ENCODE measurements around the gene GPANK1. TPM values are rescaled to one million over a fixed set of nuclear protein-coding genes. Genes with fewer than 3 reads are reported as not detected.

Gene GPANK1
- total and polyA plus RNA-seq, 2 donors (not counting 1 experiment from before 2014, with no cell fraction given), result 22.6 to 24.3 TPM

DNA sequence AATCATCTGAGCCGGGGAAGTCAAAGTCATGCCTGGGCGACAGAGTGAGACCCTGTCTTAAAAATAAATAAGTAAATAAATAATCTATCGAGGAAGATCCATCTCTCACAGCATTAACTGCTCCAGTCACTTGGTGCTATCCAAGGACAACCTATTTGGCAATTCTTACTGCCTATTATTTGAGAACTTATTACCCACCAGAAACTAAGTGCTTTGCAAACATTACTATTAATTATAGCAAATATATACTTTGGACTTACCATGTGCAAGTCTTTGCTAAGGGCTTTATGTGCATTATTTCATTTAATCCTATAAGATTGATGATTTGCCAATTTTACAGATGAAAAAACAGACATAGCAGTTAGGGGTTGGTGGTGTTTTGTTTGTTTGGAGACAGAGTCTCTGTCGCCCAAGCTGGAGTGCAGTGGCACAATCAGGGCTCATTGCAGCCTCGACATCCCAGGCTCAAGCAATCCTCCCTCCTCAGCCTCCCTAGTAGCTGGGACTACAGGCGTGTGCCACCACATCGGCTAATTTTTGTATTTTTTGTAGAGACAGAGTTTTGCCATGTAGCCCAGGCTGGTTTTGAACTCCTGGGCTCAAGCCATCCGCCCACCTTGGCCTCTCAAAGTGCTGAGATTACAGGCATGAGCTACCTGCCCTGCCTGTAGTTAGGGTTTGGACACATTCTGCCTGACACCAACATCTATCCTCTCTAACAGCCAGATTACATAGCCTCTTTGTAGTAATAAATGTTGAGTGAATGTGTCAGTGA, 10.0 kb downstream of the GPANK1 start:
- intact Hi-C loops (cut with micrococcal nuclease), result loop anchor here (5.0 to 10.0 kb wide), 2 partner anchors 543 to 1440 kb away; partner anchors contain the start of gene TRIM26
- Histone ChIP-seq H3K27ac (ENCODE audit: low read length in 2 of 2) (no peak overlapping the region), H2AFZ (ENCODE audit: insufficient read depth, low read depth, low read length, poor library complexity, severe bottlenecking) (no peak overlapping the region), H3K4me3 (ENCODE audit: control extremely low read depth in 1 of 5, extremely low read depth in 1 of 5, insufficient read depth in 1 of 5, low read depth in 2 of 5, low read length in 4 of 5) (no peak overlapping the region), H3K36me3 (replicated peaks in 1 of 2; ENCODE audit: control extremely low read depth in 1 of 2, control insufficient read depth in 1 of 2, extremely low read depth in 1 of 2, insufficient read depth in 2 of 2, low read length in 1 of 2) (peaks cover 0 to 27% of the 10 kb centered on the region in 2 experiments), H3K4me1 (ENCODE audit: control insufficient read depth in 2 of 2, insufficient read depth in 2 of 2, low read length in 2 of 2) (peaks cover 39 to 45% of the 10 kb centered on the region in 2 donors), H3K9me3 (ENCODE audit: control extremely low read depth in 1 of 3, control insufficient read depth in 2 of 3, insufficient read depth in 1 of 3, low read length in 2 of 3) (no peaks in the 10 kb centered on the region), H3K27me3 (replicated peaks in 1 of 4; ENCODE audit: control extremely low read depth in 1 of 4, control insufficient read depth in 3 of 4, insufficient read depth in 4 of 4, low read length in 3 of 4) (no peaks in the 10 kb centered on the region), H3K4me2 (replicated peaks; ENCODE audit: low read depth, low read length, poor library complexity, severe bottlenecking) (no peak overlapping the region), H3K79me2 (ENCODE audit: control insufficient read depth, insufficient read depth, low read length) (peaks cover 88% of the 10 kb centered on the region), H4K20me1 (ENCODE audit: control insufficient read depth, insufficient read depth, low read length, poor library complexity, severe bottlenecking) (peaks cover 23% of the 10 kb centered on the region), H3K9ac (ENCODE audit: low read length) (no peak overlapping the region)
- WGBS (ENCODE audit: insufficient coverage), result 93% methylated on average over 3 of the region's 8 CpGs
- Mint-ChIP-seq H3K4me3 (no peak overlapping the region), H3K4me1 (peaks cover 60% of the 10 kb centered on the region), H3K27ac (no peak overlapping the region), H3K9me3 (ENCODE audit: insufficient read depth) (no peaks in the 10 kb centered on the region), H3K27me3 (no peaks in the 10 kb centered on the region)
- CTCF ChIA-PET, result interaction anchor here (1.3 to 1.9 kb wide), 3 partner anchors 57 to 175 kb away, joined by 3 to 4 read pairs (median 4); no protein-coding TSS in a partner anchor
- POLR2A ChIA-PET, result interaction anchor here (0.6 to 1.3 kb wide), 2 partner anchors 10 to 31 kb away, joined by 3 to 6 read pairs; partner anchors contain the start of gene GPANK1
- no peak for DNase-seq
- no peak for ATAC-seq (ENCODE audit: low read depth)
- TF ChIP-seq EZH2 (IDR thresholded peaks at IDR 0.05; ENCODE audit: borderline replicate concordance, insufficient read depth, low read depth, low read length, poor library complexity, severe bottlenecking), result no peak
- TF ChIP-seq, protein P1, sequence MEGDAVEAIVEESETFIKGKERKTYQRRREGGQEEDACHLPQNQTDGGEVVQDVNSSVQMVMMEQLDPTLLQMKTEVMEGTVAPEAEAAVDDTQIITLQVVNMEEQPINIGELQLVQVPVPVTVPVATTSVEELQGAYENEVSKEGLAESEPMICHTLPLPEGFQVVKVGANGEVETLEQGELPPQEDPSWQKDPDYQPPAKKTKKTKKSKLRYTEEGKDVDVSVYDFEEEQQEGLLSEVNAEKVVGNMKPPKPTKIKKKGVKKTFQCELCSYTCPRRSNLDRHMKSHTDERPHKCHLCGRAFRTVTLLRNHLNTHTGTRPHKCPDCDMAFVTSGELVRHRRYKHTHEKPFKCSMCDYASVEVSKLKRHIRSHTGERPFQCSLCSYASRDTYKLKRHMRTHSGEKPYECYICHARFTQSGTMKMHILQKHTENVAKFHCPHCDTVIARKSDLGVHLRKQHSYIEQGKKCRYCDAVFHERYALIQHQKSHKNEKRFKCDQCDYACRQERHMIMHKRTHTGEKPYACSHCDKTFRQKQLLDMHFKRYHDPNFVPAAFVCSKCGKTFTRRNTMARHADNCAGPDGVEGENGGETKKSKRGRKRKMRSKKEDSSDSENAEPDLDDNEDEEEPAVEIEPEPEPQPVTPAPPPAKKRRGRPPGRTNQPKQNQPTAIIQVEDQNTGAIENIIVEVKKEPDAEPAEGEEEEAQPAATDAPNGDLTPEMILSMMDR (IDR thresholded peaks at IDR 0.05), result no peak

Measured in B cell (primary cell).